K562 (cell line): ENCODE measurements around the gene NYAP1. TPM values are rescaled to one million over a fixed set of nuclear protein-coding genes. Genes with fewer than 3 reads are reported as not detected.

Experiments
- CBX8 ChIP-seq: fragments of 200-600 bp; sonication (generic); IDR thresholded peaks from 2 replicates; pipeline ENCODE4 v1.6.1; 2012; ENCODE audit warnings: borderline replicate concordance, mixed run types, low read depth, mild to moderate bottlenecking, moderate library complexity, mixed read lengths, low read length, control low read depth, inconsistent platforms; ENCODE audit not compliant: poor library complexity, severe bottlenecking; ENCODE audit errors: extremely low read depth
- E2F3 ChIP-seq: fragments of 250-450 bp; sonication (Bioruptor Pico); IDR thresholded peaks from 2 replicates; pipeline ENCODE4 v1.4.0; 2020; ENCODE audit warnings: mild to moderate bottlenecking
- FOXP4 ChIP-seq: sonication (generic); formaldehyde crosslinking; IDR thresholded peaks from 2 replicates; pipeline ENCODE4 v1.8.0; 2022; ENCODE audit warnings: mild to moderate bottlenecking, missing genetic modification reagents, borderline replicate concordance
- GABPB1 ChIP-seq: sonication (generic); formaldehyde crosslinking; IDR thresholded peaks from 2 replicates; pipeline ENCODE4 v1.8.0; 2022; ENCODE audit warnings: mild to moderate bottlenecking, missing genetic modification reagents
- LCOR ChIP-seq: sonication (generic); formaldehyde crosslinking; IDR thresholded peaks from 2 replicates; pipeline ENCODE4 v1.8.0; 2022; ENCODE audit warnings: mild to moderate bottlenecking, missing genetic modification reagents
- SAP30 ChIP-seq: fragments of 200-600 bp; sonication (generic); IDR thresholded peaks from 2 replicates; pipeline ENCODE4 v1.6.1; 2012; ENCODE audit warnings: borderline replicate concordance, low read depth, mild to moderate bottlenecking, moderate library complexity, low read length, control low read depth, inconsistent platforms; ENCODE audit not compliant: insufficient read depth, poor library complexity, severe bottlenecking
- SETDB1 ChIP-seq: IDR thresholded peaks from one replicate; pipeline ENCODE4 v1.6.1; 2012; ENCODE audit warnings: low read length, control low read depth, inconsistent platforms
- SLC30A9 ChIP-seq: fragments of 250-450 bp; sonication (Bioruptor Pico); IDR thresholded peaks from 2 replicates; pipeline ENCODE4 v1.8.0; 2022; ENCODE audit warnings: mild to moderate bottlenecking, moderate library complexity
- SMC3 ChIP-seq: conservative IDR thresholded peaks from 2 replicates; pipeline ENCODE4 v1.6.1; 2011; ENCODE audit warnings: low read depth, low read length, improper control_type of control experiment; ENCODE audit not compliant: insufficient read depth
- SREBF1 ChIP-seq: fragments of 150-350 bp; IDR thresholded peaks from 2 replicates; pipeline ENCODE4 v1.6.1; 2014; ENCODE audit warnings: antibody characterized with exemption, low read depth, low read length, borderline replicate concordance
- TEAD1 ChIP-seq, 2 experiments: fragments of 450-650 bp in 1 of 2; sonication (generic) in 1 of 2; formaldehyde crosslinking; IDR thresholded peaks; 2 replicates each; pipeline versions ENCODE4 v1.4.0 to v1.8.0; 2020 to 2022; ENCODE audit warnings: mild to moderate bottlenecking in 2 of 2, missing genetic modification reagents in 1 of 2
- ZBED1 ChIP-seq: IDR thresholded peaks from 2 replicates; pipeline ENCODE4 v1.6.1; 2014
- ZNF232 ChIP-seq: sonication (generic); formaldehyde crosslinking; IDR thresholded peaks from 2 replicates; pipeline ENCODE4 v1.8.0; 2022; ENCODE audit warnings: mild to moderate bottlenecking, missing genetic modification reagents
- ZNF445 ChIP-seq: fragments of 250-450 bp; sonication (Bioruptor Pico); IDR thresholded peaks from 2 replicates; pipeline ENCODE4 v1.4.0; 2020; ENCODE audit warnings: low read depth, mild to moderate bottlenecking, moderate library complexity
- ZNF696 ChIP-seq: fragments of 250-450 bp; sonication (Bioruptor Pico); conservative IDR thresholded peaks from 2 replicates; pipeline ENCODE4 v1.4.0; 2020; ENCODE audit warnings: mild to moderate bottlenecking, moderate library complexity
- ZNF830 ChIP-seq: fragments of 250-450 bp; sonication (Bioruptor Pico); IDR thresholded peaks from 2 replicates; pipeline ENCODE4 v1.5.0; 2021; ENCODE audit warnings: mild to moderate bottlenecking
- polyA plus RNA-seq, 8 experiments: library from polyadenylated mRNA; depleted of rRNA in 4 of 8; stranded (reverse) in 5 of 8; unstranded in 3 of 8; fragments of >200 nt; fragmentation: Nextera tagmentation in 2 of 8; fragmentation: Illumina TruSeq in 1 of 8; extraction: Ambion mirVana in 2 of 8; extraction: Trizol in 1 of 8; gene quantifications; 2 replicates each; pipeline versions ENCODE4 v1.2.1 to v1.2.3, GENCODE V29; 2011 to 2014; ENCODE audit warnings: inconsistent platforms in 1 of 8, missing spikeins in 1 of 8
- total RNA-seq, 7 experiments: library from RNA; depleted of rRNA in 6 of 7; stranded (reverse); fragments of >200 nt in 6 of 7; fragmentation: Illumina TruSeq in 2 of 7; extraction: Trizol in 2 of 7; gene quantifications; 2 replicates each; pipeline versions ENCODE4 v1.2.1 to v1.2.3, GENCODE V29; 2011 to 2021; ENCODE audit warnings: low replicate concordance in 1 of 7

NYAP1 gene
- total and polyA plus RNA-seq, 9 of the 15 experiments (the other 6 are each of a cell fraction or from before 2014, with no cell fraction given) = 0.11 to 0.88 (median 0.22) TPM; not detected in 2

GRCh38 chr7:100469227-100470044 is 14.3 kb upstream of the NYAP1 start (continued):
- TF ChIP-seq ZNF232 (CRISPR knock-in tag) (0 out of 2 replicates have a peak, but pooled peaks have one; percentile 36), ZNF830 (CRISPR knock-in tag) (no peak), TEAD1 (CRISPR knock-in tag; IDR thresholded peaks at IDR 0.05) (0 out of 4 replicates have a peak, but pooled peaks of 1 of the 2 experiments have one; percentile 44), CBX8 (no peak), FOXP4 (CRISPR knock-in tag) (no peak), GABPB1 (CRISPR knock-in tag) (no peak), SLC30A9 (CRISPR knock-in tag) (no peak), ZNF696 (CRISPR knock-in tag) (no peak), LCOR (peak; percentile 67; the same call in 1 of the 2 replicates), E2F3 (CRISPR knock-in tag) (no peak), SAP30 (no peak), SREBF1 (no peak), SMC3 (peak; percentile 98), ZBED1 (no peak; the same call in 1 of the 2 replicates), ZNF445 (CRISPR knock-in tag) (no peak), SETDB1 (no peak)
